HepG2 (cell line): ENCODE measurements around the gene ASB16. TPM values are rescaled to one million over a fixed set of nuclear protein-coding genes. Genes with fewer than 3 reads are reported as not detected.

ENCODE experiments used
- HDAC6 ChIP-seq: fragments of 200-600 bp; sonication (generic); IDR thresholded peaks from 2 replicates; pipeline ENCODE4 v1.7.0; 2017; ENCODE audit warnings: mild to moderate bottlenecking, antibody characterized with exemption, low read length, low read depth
- HMGXB3 ChIP-seq: sonication (generic); formaldehyde crosslinking; IDR thresholded peaks from 2 replicates; pipeline ENCODE4 v1.4.0; 2020; ENCODE audit warnings: missing genetic modification reagents, borderline replicate concordance
- KDM2A ChIP-seq: sonication (generic); formaldehyde crosslinking; IDR thresholded peaks from 2 replicates; pipeline ENCODE4 v1.4.0; 2020; ENCODE audit warnings: low read depth, missing genetic modification reagents, borderline replicate concordance
- MAZ ChIP-seq, 2 experiments: sonication (generic) in 1 of 2; formaldehyde crosslinking in 1 of 2; IDR thresholded peaks; 2 replicates each; pipeline versions ENCODE4 v1.5.0 to v1.6.1; 2012 to 2020; ENCODE audit warnings: low read depth in 2 of 2, mild to moderate bottlenecking in 2 of 2, borderline replicate concordance in 1 of 2, improper control_type of control experiment in 1 of 2, low read length in 1 of 2, missing genetic modification reagents in 1 of 2, moderate library complexity in 1 of 2
- PCBP2 ChIP-seq: fragments of 200-400 bp; formaldehyde crosslinking; optimal IDR thresholded peaks from 2 replicates; pipeline ENCODE3; 2018; ENCODE audit warnings: low read length, low read depth; ENCODE audit not compliant: poor library complexity, severe bottlenecking
- SIN3B ChIP-seq: fragments of 150-350 bp; IDR thresholded peaks from 2 replicates; pipeline ENCODE4 v1.6.1; 2014; ENCODE audit warnings: low read length
- ZBTB7A ChIP-seq: sonication (generic); formaldehyde crosslinking; IDR thresholded peaks from 2 replicates; pipeline ENCODE4 v1.8.0; 2022; ENCODE audit warnings: mild to moderate bottlenecking, missing genetic modification reagents
- ZEB1 ChIP-seq: IDR thresholded peaks from 2 replicates; pipeline ENCODE4 v1.6.1; 2012; ENCODE audit warnings: mild to moderate bottlenecking, low read depth, inconsistent platforms; ENCODE audit not compliant: insufficient replicate concordance
- ZNF431 ChIP-seq: sonication (generic); formaldehyde crosslinking; IDR thresholded peaks from 2 replicates; pipeline ENCODE4 v1.9.0; 2022; ENCODE audit warnings: missing genetic modification reagents, low read depth, mild to moderate bottlenecking, borderline replicate concordance
- ZNF614 ChIP-seq: IDR thresholded peaks from 2 replicates; pipeline ENCODE4 v1.6.1; 2018; ENCODE audit warnings: missing biosample characterization, missing genetic modification reagents, inconsistent platforms, borderline replicate concordance
- ZNF713 ChIP-seq: sonication (generic); formaldehyde crosslinking; IDR thresholded peaks from 2 replicates; pipeline ENCODE4 v1.4.0; 2020; ENCODE audit warnings: mild to moderate bottlenecking, missing genetic modification reagents
- polyA plus RNA-seq, 8 experiments: library from polyadenylated mRNA; depleted of rRNA in 3 of 8; stranded (reverse) in 7 of 8; unstranded in 1 of 8; fragments of >200 nt; fragmentation: Illumina TruSeq in 4 of 8; extraction: Trizol in 4 of 8; gene quantifications; 2 replicates each; pipeline versions ENCODE4 v1.2.1 to v1.2.3, GENCODE V29; 2011 to 2016; ENCODE audit warnings: low read depth in 4 of 8, missing spikeins in 1 of 8, mixed read lengths in 1 of 8; ENCODE audit not compliant: insufficient read depth in 1 of 8
- total RNA-seq, 5 experiments: library from RNA; depleted of rRNA; stranded (reverse); fragments of >200 nt; fragmentation: Illumina TruSeq; extraction: Trizol; gene quantifications; 2 replicates each; pipeline ENCODE4 v1.2.3, GENCODE V29; 2016; ENCODE audit warnings: low read depth in 1 of 5
- TF ChIP-seq, protein P1 (sequence below): sonication (generic); formaldehyde crosslinking; IDR thresholded peaks from 2 replicates; pipeline ENCODE4 v1.8.0; 2022; ENCODE audit warnings: low read depth, missing genetic modification reagents
- TF ChIP-seq, protein P2 (sequence below): IDR thresholded peaks from 2 replicates; pipeline ENCODE4 v1.6.1; 2016; ENCODE audit warnings: low read depth, borderline replicate concordance
- TF ChIP-seq, protein P3 (sequence below): sonication (generic); formaldehyde crosslinking; IDR thresholded peaks from 2 replicates; pipeline ENCODE4 v1.9.0; 2022; ENCODE audit warnings: missing genetic modification reagents, mild to moderate bottlenecking, borderline replicate concordance
- TF ChIP-seq, protein P4 (sequence below), 2 experiments: sonication (generic) in 1 of 2; formaldehyde crosslinking in 1 of 2; IDR thresholded peaks; 2 replicates each; pipeline versions ENCODE4 v1.5.1 to v1.6.1; 2011 to 2020; ENCODE audit warnings: borderline replicate concordance in 1 of 2, low read depth in 1 of 2, low read length in 1 of 2, mild to moderate bottlenecking in 1 of 2, missing genetic modification reagents in 1 of 2, moderate library complexity in 1 of 2

Gene ASB16
- total and polyA plus RNA-seq, 2 of the 13 experiments (the other 11 are each of a cell fraction or from before 2014, with no cell fraction given), result 0.07 TPM; not detected in 1

GRCh38 chr17:44170499-44171201 lies at the start of gene ASB16 (continued):
- TF ChIP-seq HMGXB3 (CRISPR knock-in tag) (0 out of 2 replicates have a peak, but pooled peaks have one; percentile 12), ZEB1 (no peak), ZNF713 (CRISPR knock-in tag) (0 out of 2 replicates have a peak, but pooled peaks have one; percentile 69), SIN3B (no peak), ZBTB7A (0 out of 2 replicates have a peak, but pooled peaks have one; percentile 32), PCBP2 (no peak), ZNF614 (CRISPR knock-in tag) (0 out of 2 replicates have a peak, but pooled peaks have one; percentile 38), ZNF431 (CRISPR knock-in tag) (no peak), HDAC6 (no peak), MAZ (IDR thresholded peaks at IDR 0.05; ENCODE audit: borderline replicate concordance, low read depth, low read length) (no peak), MAZ (CRISPR knock-in tag; IDR thresholded peaks at IDR 0.05; ENCODE audit: low read depth) (peak; percentile 79), KDM2A (CRISPR knock-in tag) (peak; percentile 69; the same call in 1 of the 2 replicates)
- TF ChIP-seq, protein P1, sequence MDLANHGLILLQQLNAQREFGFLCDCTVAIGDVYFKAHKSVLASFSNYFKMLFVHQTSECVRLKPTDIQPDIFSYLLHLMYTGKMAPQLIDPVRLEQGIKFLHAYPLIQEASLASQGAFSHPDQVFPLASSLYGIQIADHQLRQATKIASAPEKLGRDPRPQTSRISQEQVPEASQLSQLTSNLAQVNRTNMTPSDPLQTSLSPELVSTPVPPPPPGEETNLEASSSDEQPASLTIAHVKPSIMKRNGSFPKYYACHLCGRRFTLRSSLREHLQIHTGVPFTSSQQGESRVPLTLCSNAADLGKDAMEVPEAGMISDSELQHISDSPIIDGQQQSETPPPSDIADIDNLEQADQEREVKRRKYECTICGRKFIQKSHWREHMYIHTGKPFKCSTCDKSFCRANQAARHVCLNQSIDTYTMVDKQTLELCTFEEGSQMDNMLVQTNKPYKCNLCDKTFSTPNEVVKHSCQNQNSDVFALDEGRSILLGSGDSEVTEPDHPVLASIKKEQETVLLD, result no peak
- TF ChIP-seq, protein P2, sequence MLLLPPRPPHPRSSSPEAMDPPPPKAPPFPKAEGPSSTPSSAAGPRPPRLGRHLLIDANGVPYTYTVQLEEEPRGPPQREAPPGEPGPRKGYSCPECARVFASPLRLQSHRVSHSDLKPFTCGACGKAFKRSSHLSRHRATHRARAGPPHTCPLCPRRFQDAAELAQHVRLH (CRISPR knock-in tag), result peak; percentile 75; the same call in 1 of the 2 replicates
- TF ChIP-seq, protein P3, sequence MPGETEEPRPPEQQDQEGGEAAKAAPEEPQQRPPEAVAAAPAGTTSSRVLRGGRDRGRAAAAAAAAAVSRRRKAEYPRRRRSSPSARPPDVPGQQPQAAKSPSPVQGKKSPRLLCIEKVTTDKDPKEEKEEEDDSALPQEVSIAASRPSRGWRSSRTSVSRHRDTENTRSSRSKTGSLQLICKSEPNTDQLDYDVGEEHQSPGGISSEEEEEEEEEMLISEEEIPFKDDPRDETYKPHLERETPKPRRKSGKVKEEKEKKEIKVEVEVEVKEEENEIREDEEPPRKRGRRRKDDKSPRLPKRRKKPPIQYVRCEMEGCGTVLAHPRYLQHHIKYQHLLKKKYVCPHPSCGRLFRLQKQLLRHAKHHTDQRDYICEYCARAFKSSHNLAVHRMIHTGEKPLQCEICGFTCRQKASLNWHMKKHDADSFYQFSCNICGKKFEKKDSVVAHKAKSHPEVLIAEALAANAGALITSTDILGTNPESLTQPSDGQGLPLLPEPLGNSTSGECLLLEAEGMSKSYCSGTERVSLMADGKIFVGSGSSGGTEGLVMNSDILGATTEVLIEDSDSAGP (CRISPR knock-in tag), result peak; percentile 46; the same call in 1 of the 2 replicates
- TF ChIP-seq, protein P4, sequence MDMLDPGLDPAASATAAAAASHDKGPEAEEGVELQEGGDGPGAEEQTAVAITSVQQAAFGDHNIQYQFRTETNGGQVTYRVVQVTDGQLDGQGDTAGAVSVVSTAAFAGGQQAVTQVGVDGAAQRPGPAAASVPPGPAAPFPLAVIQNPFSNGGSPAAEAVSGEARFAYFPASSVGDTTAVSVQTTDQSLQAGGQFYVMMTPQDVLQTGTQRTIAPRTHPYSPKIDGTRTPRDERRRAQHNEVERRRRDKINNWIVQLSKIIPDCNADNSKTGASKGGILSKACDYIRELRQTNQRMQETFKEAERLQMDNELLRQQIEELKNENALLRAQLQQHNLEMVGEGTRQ (IDR thresholded peaks at IDR 0.05; ENCODE audit: low read depth, low read length), result no peak
- TF ChIP-seq, protein P4 (CRISPR knock-in tag; IDR thresholded peaks at IDR 0.05; ENCODE audit: borderline replicate concordance), result no peak
